Stomach (tissue), 9 donors: ENCODE results near the gene FBN2. TPM values are rescaled to one million over a fixed set of nuclear protein-coding genes. Genes with fewer than 3 reads are reported as not detected.
A peak's percentile ranks its signal among the peaks of the same experiment; 100 is the strongest.

ENCODE experiments used
- DNase-seq, 2 donors: peaks; one replicate each; pipeline versions ENCODE4 v3.0.0 to v3.0.0-alpha.2; 2013 to 2019
- H3K27ac ChIP-seq, 5 donors: fragments of 200-600 bp in 4 of 5; sonication (generic) in 4 of 5; one replicate each; pipeline ENCODE4 v1.5.1; 2013 to 2019; ENCODE audit warnings: mild to moderate bottlenecking in 1 of 5, moderate library complexity in 1 of 5
- H3K27me3 ChIP-seq, 3 donors: fragments of 200-600 bp; sonication (generic); one replicate each; pipeline ENCODE4 v1.5.1; 2017 to 2019; ENCODE audit warnings: mixed run types in 1 of 3
- H3K36me3 ChIP-seq, 4 donors: fragments of 200-600 bp; sonication (generic); 1 replicate in 3 of 4; 2 replicates in 1 of 4; pipeline ENCODE4 v1.5.1; 2016 to 2019
- H3K4me1 ChIP-seq, 4 donors: fragments of 200-600 bp; sonication (generic); one replicate each; pipeline ENCODE4 v1.5.1; 2016 to 2019
- H3K4me3 ChIP-seq, 4 donors: fragments of 200-600 bp; sonication (generic) in 3 of 4; one replicate each; pipeline ENCODE4 v1.5.1; 2016 to 2019; ENCODE audit warnings: mild to moderate bottlenecking in 1 of 4
- H3K9me3 ChIP-seq, 4 donors: fragments of 200-600 bp; sonication (generic); one replicate each; pipeline ENCODE4 v1.5.1; 2016 to 2019
- CTCF ChIP-seq, 7 experiments: fragments of 450-650 bp in 4 of 7; fragments of 200-600 bp in 3 of 7; sonication (generic) in 3 of 7; IDR thresholded peaks; one replicate each; pipeline ENCODE4 v1.5.1; 2016 to 2019; ENCODE audit warnings: antibody characterized with exemption in 7 of 7, control low read depth in 2 of 7, mild to moderate bottlenecking in 1 of 7
- EP300 ChIP-seq: sonication (generic); formaldehyde crosslinking; IDR thresholded peaks from one replicate; pipeline ENCODE4 v1.6.1; 2017; ENCODE audit warnings: antibody characterized with exemption
- POLR2A ChIP-seq, 4 donors: fragments of 450-650 bp; IDR thresholded peaks; one replicate each; pipeline ENCODE4 v1.6.1; 2016; ENCODE audit warnings: antibody characterized with exemption in 4 of 4, control low read depth in 2 of 4, mild to moderate bottlenecking in 1 of 4, moderate library complexity in 1 of 4
- POLR2AphosphoS5 ChIP-seq, 3 donors: sonication (generic); formaldehyde crosslinking; IDR thresholded peaks; one replicate each; pipeline ENCODE4 v1.6.1; 2016; ENCODE audit warnings: antibody characterized with exemption in 3 of 3
- WGBS, 5 donors: extraction: QIAGEN DNeasy Blood & Tissue Kit in 3 of 5; methylation state at CpG; one replicate each; pipeline versions ENCODE4 v1.1.5 to v1.1.7; 2013 to 2018; 5-methylcytosine and 5-hydroxymethylcytosine counted together
- intact Hi-C: fragments of 100-400 bp; cut with DNase I; formaldehyde crosslinking; loops from one replicate; pipeline ENCODE4 v1.15.1; 2023; ENCODE audit warnings: low total_unique reads
- polyA plus RNA-seq, 3 donors: library from polyadenylated mRNA; stranded (reverse); fragments of 200-250 nt; gene quantifications; one replicate each; pipeline ENCODE4 v1.2.3, GENCODE V29; 2013
- total RNA-seq, 5 donors: library from RNA; depleted of rRNA; stranded (reverse); fragments of >200 nt; gene quantifications; one replicate each; pipeline versions ENCODE4 v1.1.0 to v1.2.3, GENCODE V29; 2014 to 2016
- donor health status: healthy with polysubstance abuse.
- donor health status: Bipolar disorder and iron deficiency.
- donor health status: healthy.

FBN2 gene
- total and polyA plus RNA-seq, 8 donors, result under 0.01 to 42.8 (median 1.9) TPM

GRCh38 chr5:128441941-128442350, 96.1 kb downstream of the FBN2 start:
- Histone ChIP-seq H3K4me3 (no peak overlapping the region), H3K4me1 (no peaks in the 10 kb centered on the region), H3K9me3 (peaks cover 0 to 8% (median 5%) of the 10 kb centered on the region in 4 donors), H3K27me3 (no peaks in the 10 kb centered on the region), H3K36me3 (no peaks in the 10 kb centered on the region), H3K27ac (no peak overlapping the region)
- TF ChIP-seq CTCF (IDR thresholded peaks at IDR 0.05), result no peak
- TF ChIP-seq POLR2AphosphoS5 (IDR thresholded peaks at IDR 0.05), result no peak
- WGBS, 5 donors, result 49 to 65% (median 57%) methylated on average over 2 of the region's 2 CpGs
- peak in 1 of 2 donors; percentile 38 for DNase-seq
- intact Hi-C loops, result no loop called here

- DNase-seq, result no peak
- Histone ChIP-seq H3K27me3 (no peaks in the 10 kb centered on the region), H3K27ac (no peak overlapping the region), H3K4me3 (no peak overlapping the region), H3K4me1 (no peaks in the 10 kb centered on the region), H3K36me3 (no peaks in the 10 kb centered on the region), H3K9me3 (peaks cover 0 to under 1% (median 0%) of the 10 kb centered on the region in 4 donors)
- TF ChIP-seq POLR2A (IDR thresholded peaks at IDR 0.05) (no peak), CTCF (IDR thresholded peaks at IDR 0.05) (no peak), POLR2AphosphoS5 (IDR thresholded peaks at IDR 0.05) (no peak), EP300 (no peak)
- intact Hi-C loops, result no loop called here
- 91 to 100% (median 91%) methylated on average over 2 of the region's 2 CpGs for WGBS, 5 donors
Measured at GRCh38 chr5:128441165-128441564, 96.9 kb downstream of the FBN2 start.

- WGBS, 5 donors, result 72 to 86% (median 79%) methylated on average over 4 of the region's 4 CpGs
- Histone ChIP-seq H3K4me1 (no peaks in the 10 kb centered on the region), H3K27ac (no peak overlapping the region), H3K9me3 (no peaks in the 10 kb centered on the region), H3K27me3 (no peaks in the 10 kb centered on the region), H3K36me3 (no peaks in the 10 kb centered on the region), H3K4me3 (no peak overlapping the region)
- TF ChIP-seq CTCF (IDR thresholded peaks at IDR 0.05), result no peak
- intact Hi-C loops, result no loop called here
- DNase-seq, result no peak
Measured at GRCh38 chr5:128436749-128437188, 101.3 kb downstream of the FBN2 start.

GRCh38 chr5:128435861-128436260, 102.2 kb downstream of the FBN2 start:
- no peak for DNase-seq
- Histone ChIP-seq H3K27ac (no peak overlapping the region), H3K36me3 (no peaks in the 10 kb centered on the region), H3K4me1 (no peaks in the 10 kb centered on the region), H3K4me3 (no peak overlapping the region), H3K9me3 (no peaks in the 10 kb centered on the region), H3K27me3 (no peaks in the 10 kb centered on the region)
- TF ChIP-seq EP300, result no peak
- no peak for TF ChIP-seq POLR2AphosphoS5 (IDR thresholded peaks at IDR 0.05)
- TF ChIP-seq POLR2A (IDR thresholded peaks at IDR 0.05), result no peak
- TF ChIP-seq CTCF (IDR thresholded peaks at IDR 0.05), result no peak
- intact Hi-C loops, result no loop called here
- WGBS, 5 donors, result 60 to 77% (median 72%) methylated on average over 4 of the region's 4 CpGs

- TF ChIP-seq CTCF (IDR thresholded peaks at IDR 0.05) (no peak), POLR2AphosphoS5 (IDR thresholded peaks at IDR 0.05) (no peak), POLR2A (IDR thresholded peaks at IDR 0.05) (no peak), EP300 (no peak)
- Histone ChIP-seq H3K4me3 (no peak overlapping the region), H3K27me3 (no peaks in the 10 kb centered on the region), H3K9me3 (no peaks in the 10 kb centered on the region), H3K4me1 (no peaks in the 10 kb centered on the region), H3K36me3 (no peaks in the 10 kb centered on the region), H3K27ac (no peak overlapping the region)
- intact Hi-C loops, result no loop called here
- no peak for DNase-seq
Measured at GRCh38 chr5:128434993-128435392, 103.1 kb downstream of the FBN2 start.
